Stimulated activated CD4-positive, alpha-beta T cell treated with anti-CD3 and anti-CD28 coated beads, Interleukin-1b, Interleukin-23, amount 100 ng/mL, for 48 hours (primary cell): ENCODE data around the gene COASY.

Experiments
- DNase-seq: peaks from one replicate; pipeline ENCODE4 v3.0.0-alpha.2; 2020

The COASY gene

GRCh38 chr17:42577140-42577531, 15.2 kb downstream of the COASY start:
- no peak for DNase-seq

GRCh38 chr17:42577532-42578281, 15.8 kb downstream of the COASY start, which contains the start of gene PSMC3IP:
PSMC3IP (minus strand) TSS chr17:42577729; CDS start chr17:42577686, 43 bp downstream.
- peak; percentile 96 for DNase-seq

- peak; percentile 71 for DNase-seq
Observed at GRCh38 chr17:42578282-42578869, 16.4 kb downstream of the COASY start.

- DNase-seq = no peak
Observed at GRCh38 chr17:42579794-42580551, 18.0 kb downstream of the COASY start.

GRCh38 chr17:42581744-42582270, 19.9 kb downstream of the COASY start:
- DNase-seq = no peak

GRCh38 chr17:42584880-42585279, 22.9 kb downstream of the COASY start:
- DNase-seq = no peak

- DNase-seq = no peak
Observed at GRCh38 chr17:42585353-42585752, 23.4 kb downstream of the COASY start.

- DNase-seq = no peak
Observed at GRCh38 chr17:42586514-42587230, 24.7 kb downstream of the COASY start.

GRCh38 chr17:42590886-42591285, 28.9 kb downstream of the COASY start:
- DNase-seq = no peak

GRCh38 chr17:42591411-42591810, 29.5 kb downstream of the COASY start:
- no peak for DNase-seq

- no peak for DNase-seq
Observed at GRCh38 chr17:42596386-42596785, 34.4 kb downstream of the COASY start.

- DNase-seq = no peak
Observed at GRCh38 chr17:42598905-42599304, 37.0 kb downstream of the COASY start.

GRCh38 chr17:42603318-42603717, 41.4 kb downstream of the COASY start:
- DNase-seq = no peak

- DNase-seq = no peak
Observed at GRCh38 chr17:42607769-42608168, 45.8 kb downstream of the COASY start.

- peak; percentile 16 for DNase-seq
Observed at GRCh38 chr17:42608305-42609181, 46.6 kb downstream of the COASY start.

- DNase-seq = peak; percentile 99
Observed at GRCh38 chr17:42609182-42609813, 47.4 kb downstream of the COASY start, which contains the start of the genes RETREG3 and TUBG1. RETREG3 (minus strand) TSS chr17:42609374; CDS start chr17:42609324, 50 bp downstream. TUBG1 (plus strand) TSS chr17:42609683; CDS start chr17:42609738, 55 bp downstream.

GRCh38 chr17:42609814-42610801, 48.2 kb downstream of the COASY start:
- peak; percentile 13 for DNase-seq

- DNase-seq = no peak
Observed at GRCh38 chr17:42612013-42612412, 50.1 kb downstream of the COASY start.

GRCh38 chr17:42613699-42614295, 51.8 kb downstream of the COASY start:
- no peak for DNase-seq
